Neuronal stem cell (in vitro differentiated cells): ENCODE measurements around the gene CLEC4G.
A peak's percentile ranks its signal among the peaks of the same experiment; 100 is the strongest.

Source experiments
- DNase-seq: peaks from one replicate; pipeline ENCODE4 v3.0.0-alpha.2; 2013; ENCODE audit warnings: low spot score
- H2AFZ ChIP-seq: one replicate; pipeline ENCODE4 v1.6.1; 2013; ENCODE audit warnings: mild to moderate bottlenecking, low read length, inconsistent platforms
- H2AK5ac ChIP-seq: 2 replicates; pipeline ENCODE4 v1.6.1; 2013; ENCODE audit warnings: low read depth, mild to moderate bottlenecking, inconsistent platforms, low read length, moderate library complexity, mixed read lengths
- H2BK120ac ChIP-seq: 2 replicates; pipeline ENCODE4 v1.6.1; 2013; ENCODE audit warnings: low read depth, mild to moderate bottlenecking, inconsistent platforms, low read length, moderate library complexity, mixed read lengths
- H2BK12ac ChIP-seq: one replicate; pipeline ENCODE4 v1.6.1; 2013; ENCODE audit warnings: low read length, inconsistent platforms
- H2BK15ac ChIP-seq: 2 replicates; pipeline ENCODE4 v1.6.1; 2013; ENCODE audit warnings: mild to moderate bottlenecking, low read length, inconsistent platforms, mixed read lengths
- H2BK5ac ChIP-seq: one replicate; pipeline ENCODE4 v1.6.1; 2013; ENCODE audit warnings: inconsistent platforms, mild to moderate bottlenecking, low read length, moderate library complexity
- H3K14ac ChIP-seq: one replicate; pipeline ENCODE4 v1.6.1; 2013; ENCODE audit warnings: low read length, inconsistent platforms
- H3K18ac ChIP-seq: 2 replicates; pipeline ENCODE4 v1.6.1; 2013; ENCODE audit warnings: low read length, inconsistent platforms
- H3K23ac ChIP-seq: 2 replicates; pipeline ENCODE4 v1.6.1; 2013; ENCODE audit warnings: low read depth, mild to moderate bottlenecking, mixed read lengths, low read length, inconsistent platforms; ENCODE audit not compliant: poor library complexity
- H3K27ac ChIP-seq: replicated peaks from 3 replicates; pipeline ENCODE4 v1.5.1; 2013; ENCODE audit warnings: low read length, inconsistent platforms
- H3K27me3 ChIP-seq, 3 experiments: 2 replicates each; pipeline ENCODE4 v1.6.1; 2013; ENCODE audit warnings: low read length in 3 of 3, mild to moderate bottlenecking in 2 of 3, inconsistent platforms in 1 of 3, low read depth in 1 of 3, mixed read lengths in 1 of 3, moderate library complexity in 1 of 3; ENCODE audit not compliant: control insufficient read depth in 3 of 3, insufficient read depth in 3 of 3
- H3K36me3 ChIP-seq, 2 donors: replicated peaks in 1 of 2; 2 replicates each; pipeline ENCODE4 v1.6.1; 2013; ENCODE audit warnings: low read length in 2 of 2; ENCODE audit not compliant: control insufficient read depth in 2 of 2, insufficient read depth in 2 of 2
- H3K4ac ChIP-seq: 2 replicates; pipeline ENCODE4 v1.6.1; 2013; ENCODE audit warnings: inconsistent platforms, mild to moderate bottlenecking, low read length, moderate library complexity
- H3K4me1 ChIP-seq, 2 donors: 1 replicate in 1 of 2; 2 replicates in 1 of 2; pipeline ENCODE4 v1.6.1; 2013; ENCODE audit warnings: low read length in 2 of 2, low read depth in 1 of 2; ENCODE audit not compliant: control insufficient read depth in 2 of 2, insufficient read depth in 1 of 2
- H3K4me2 ChIP-seq: one replicate; pipeline ENCODE4 v1.6.1; 2013; ENCODE audit warnings: mild to moderate bottlenecking, low read length, inconsistent platforms; ENCODE audit not compliant: insufficient read depth, poor library complexity, severe bottlenecking
- H3K4me3 ChIP-seq, 2 donors: 2 replicates each; pipeline ENCODE4 v1.5.1; 2013; ENCODE audit warnings: low read length in 2 of 2, mild to moderate bottlenecking in 2 of 2, inconsistent platforms in 1 of 2, moderate library complexity in 1 of 2
- H3K79me1 ChIP-seq: one replicate; pipeline ENCODE4 v1.6.1; 2013; ENCODE audit warnings: low read depth, mild to moderate bottlenecking, inconsistent platforms, low read length, moderate library complexity
- H3K9ac ChIP-seq: one replicate; pipeline ENCODE4 v1.6.1; 2013; ENCODE audit warnings: mild to moderate bottlenecking, low read depth, low read length, inconsistent platforms; ENCODE audit not compliant: poor library complexity
- H3K9me3 ChIP-seq, 2 donors: replicated peaks in 1 of 2; 2 replicates each; pipeline versions ENCODE3 to v1.6.1; 2013; ENCODE audit warnings: low read length in 2 of 2, mild to moderate bottlenecking in 2 of 2, inconsistent platforms in 1 of 2, low read depth in 1 of 2, mixed read lengths in 1 of 2, moderate library complexity in 1 of 2; ENCODE audit not compliant: control insufficient read depth in 2 of 2, insufficient read depth in 1 of 2
- H4K8ac ChIP-seq: one replicate; pipeline ENCODE4 v1.6.1; 2013; ENCODE audit warnings: low read depth, mild to moderate bottlenecking, inconsistent platforms, low read length, moderate library complexity
- H4K91ac ChIP-seq: one replicate; pipeline ENCODE4 v1.6.1; 2013; ENCODE audit warnings: low read length, low read depth, mild to moderate bottlenecking, inconsistent platforms; ENCODE audit not compliant: poor library complexity
- WGBS, 2 donors: extraction: QIAGEN DNeasy Blood & Tissue Kit; methylation state at CpG; one replicate each; pipeline ENCODE4 v1.1.7; 2013; ENCODE audit warnings: missing lambda C conversion rate in 2 of 2, mixed read lengths in 1 of 2; ENCODE audit not compliant: insufficient read length in 2 of 2, insufficient replicate concordance in 1 of 2; ENCODE audit errors: extremely low coverage in 2 of 2; 5-methylcytosine and 5-hydroxymethylcytosine counted together

Gene CLEC4G

GRCh38 chr19:7704280-7705060 is 27.4 kb downstream of the CLEC4G start:
- Histone ChIP-seq H2BK5ac (no peak overlapping the region), H3K4me1 (no peaks in the 10 kb centered on the region), H2AK5ac (peak overlapping the region; percentile 35), H3K27ac (no peak overlapping the region), H2BK15ac (no peak overlapping the region), H3K14ac (no peak overlapping the region), H2BK120ac (no peak overlapping the region), H3K4me3 (no peak overlapping the region), H2AFZ (no peak overlapping the region), H3K4ac (no peak overlapping the region), H3K9me3 (no peaks in the 10 kb centered on the region), H3K23ac (no peak overlapping the region), H2BK12ac (no peak overlapping the region), H3K18ac (peak overlapping the region; percentile 91), H3K79me1 (peaks cover 3% of the 10 kb centered on the region), H4K91ac (no peak overlapping the region), H3K36me3 (no peaks in the 10 kb centered on the region), H4K8ac (peak overlapping the region; percentile 65), H3K4me2 (no peak overlapping the region), H3K9ac (no peak overlapping the region), H3K27me3 (peaks cover 0 to 8% (median 2%) of the 10 kb centered on the region in 3 experiments)
- WGBS, 2 donors: no CpG with 5 or more reads among the region's 6 CpGs
- DNase-seq: no peak

GRCh38 chr19:7703332-7703731 is 28.6 kb downstream of the CLEC4G start:
- WGBS, 2 donors: no CpG with 5 or more reads among the region's 8 CpGs
- Histone ChIP-seq H3K4me2 (no peak overlapping the region), H3K23ac (peak overlapping the region; percentile 40), H3K27ac (no peak overlapping the region), H3K4me1 (no peaks in the 10 kb centered on the region), H3K4me3 (peak overlapping the region in 1 of 2 donors; percentile 48), H3K9me3 (no peaks in the 10 kb centered on the region), H4K91ac (no peak overlapping the region), H2BK12ac (no peak overlapping the region), H3K9ac (peak overlapping the region; percentile 50), H2AFZ (no peak overlapping the region), H3K14ac (no peak overlapping the region), H2BK5ac (no peak overlapping the region), H3K79me1 (peaks cover 3% of the 10 kb centered on the region), H3K36me3 (no peaks in the 10 kb centered on the region), H4K8ac (no peak overlapping the region), H3K4ac (no peak overlapping the region), H3K18ac (peak overlapping the region; percentile 8), H2BK120ac (no peak overlapping the region), H2BK15ac (no peak overlapping the region), H2AK5ac (peak overlapping the region; percentile 91), H3K27me3 (peaks cover 0 to 16% (median 2%) of the 10 kb centered on the region in 3 experiments)
- no peak for DNase-seq

GRCh38 chr19:7701654-7702457 is 30.1 kb downstream of the CLEC4G start, which contains the start of gene FCER2:
TSS of gene FCER2 (minus strand) at chr19:7702131. CDS start at chr19:7699760, 2,371 bp downstream.
- H2AFZ ChIP-seq: no peak within 1 kb of the TSS

More at GRCh38 chr19:7701654-7702457, 30.1 kb downstream of the CLEC4G start, which contains the start of gene FCER2:
- no peak within 1 kb of the TSS for H3K23ac ChIP-seq
- no CpG with 5 or more reads among the region's 20 CpGs for WGBS, 2 donors
- no peak within 1 kb of the TSS for H3K9ac ChIP-seq
- no peaks in the 10 kb centered on the region for H3K36me3 ChIP-seq
- no peak within 1 kb of the TSS for H2BK5ac ChIP-seq
- H3K4me2 ChIP-seq: no peak within 1 kb of the TSS
- H3K27me3 ChIP-seq: peaks cover 0 to 20% (median 2%) of the 10 kb centered on the region in 3 experiments
- H2AK5ac ChIP-seq: no peak within 1 kb of the TSS
- H3K27ac ChIP-seq: no peak within 1 kb of the TSS
- no peak within 1 kb of the TSS for H3K4ac ChIP-seq
- H3K18ac ChIP-seq: no peak within 1 kb of the TSS
- peaks cover 3% of the 10 kb centered on the region for H3K79me1 ChIP-seq
- no peak for DNase-seq
- no peak within 1 kb of the TSS for H3K14ac ChIP-seq
- no peaks in the 10 kb centered on the region for H3K9me3 ChIP-seq
- H2BK120ac ChIP-seq: no peak within 1 kb of the TSS
- no peak within 1 kb of the TSS for H2BK12ac ChIP-seq
- no peak within 1 kb of the TSS for H2BK15ac ChIP-seq
- no peak within 1 kb of the TSS for H4K91ac ChIP-seq
- no peaks in the 10 kb centered on the region for H3K4me1 ChIP-seq
- no peak within 1 kb of the TSS for H4K8ac ChIP-seq
- H3K4me3 ChIP-seq: no peak within 1 kb of the TSS
